ENCODE data around the gene GIT1. TPM values are rescaled to one million over a fixed set of nuclear protein-coding genes. Genes with fewer than 3 reads are reported as not detected.

Gene GIT1
- total RNA-seq, 6 donors from 2014 or later, result 34.6 to 88.4 (median 45.5) TPM

DNA sequence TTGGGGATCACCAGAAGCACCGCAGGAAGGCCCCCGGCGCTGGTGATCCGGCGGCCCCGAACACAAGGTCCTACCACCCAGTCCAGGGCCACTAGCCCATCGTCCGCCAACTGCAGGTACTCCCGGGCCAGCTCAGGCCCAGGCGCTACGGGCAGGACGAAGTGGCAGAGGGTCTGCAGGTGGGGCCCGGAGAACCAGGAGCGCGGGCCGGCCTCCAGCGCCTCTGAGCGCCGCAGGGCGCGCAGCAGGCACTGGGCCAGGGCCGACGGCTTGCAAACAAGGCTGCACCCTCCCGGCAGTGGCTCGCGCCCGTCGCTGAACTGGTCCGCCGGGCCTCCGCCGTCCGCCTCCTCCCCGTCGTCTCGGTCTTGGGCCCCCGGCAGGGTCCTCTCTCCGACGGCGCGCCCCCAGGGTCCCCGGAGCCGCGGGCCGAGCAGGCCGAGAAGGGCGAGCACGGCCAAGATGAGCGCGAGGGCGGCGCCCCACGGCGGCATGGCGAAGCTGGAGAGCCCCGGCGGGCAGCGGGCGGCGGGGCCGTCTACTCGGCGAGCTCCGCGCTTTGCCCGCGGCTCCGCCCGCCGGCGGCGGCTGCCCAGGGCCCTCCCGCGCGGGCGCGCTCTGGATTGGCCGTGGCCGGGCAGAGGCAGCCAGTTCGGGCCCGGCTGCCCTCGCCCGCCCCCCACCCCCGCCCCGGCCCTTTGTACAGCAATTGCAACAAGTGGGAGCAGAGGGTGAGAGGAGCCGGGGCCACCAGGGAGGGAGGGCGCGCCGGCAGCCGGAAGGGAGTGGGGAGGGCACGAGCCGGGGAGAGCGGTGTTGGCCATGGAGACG, 22.8 kb downstream of the GIT1 start, which contains the start of gene ABHD15:
Gene ABHD15 (minus strand): TSS at position 565 of the 831 bp plus-strand sequence. CDS start 71 bp downstream, at position 494.
- no peak for TF ChIP-seq EP300 (IDR thresholded peaks at IDR 0.05)
- peak in 2 of 4 donors; percentile 60 to 75 for TF ChIP-seq POLR2A (IDR thresholded peaks at IDR 0.05)
- TF ChIP-seq, protein P1, sequence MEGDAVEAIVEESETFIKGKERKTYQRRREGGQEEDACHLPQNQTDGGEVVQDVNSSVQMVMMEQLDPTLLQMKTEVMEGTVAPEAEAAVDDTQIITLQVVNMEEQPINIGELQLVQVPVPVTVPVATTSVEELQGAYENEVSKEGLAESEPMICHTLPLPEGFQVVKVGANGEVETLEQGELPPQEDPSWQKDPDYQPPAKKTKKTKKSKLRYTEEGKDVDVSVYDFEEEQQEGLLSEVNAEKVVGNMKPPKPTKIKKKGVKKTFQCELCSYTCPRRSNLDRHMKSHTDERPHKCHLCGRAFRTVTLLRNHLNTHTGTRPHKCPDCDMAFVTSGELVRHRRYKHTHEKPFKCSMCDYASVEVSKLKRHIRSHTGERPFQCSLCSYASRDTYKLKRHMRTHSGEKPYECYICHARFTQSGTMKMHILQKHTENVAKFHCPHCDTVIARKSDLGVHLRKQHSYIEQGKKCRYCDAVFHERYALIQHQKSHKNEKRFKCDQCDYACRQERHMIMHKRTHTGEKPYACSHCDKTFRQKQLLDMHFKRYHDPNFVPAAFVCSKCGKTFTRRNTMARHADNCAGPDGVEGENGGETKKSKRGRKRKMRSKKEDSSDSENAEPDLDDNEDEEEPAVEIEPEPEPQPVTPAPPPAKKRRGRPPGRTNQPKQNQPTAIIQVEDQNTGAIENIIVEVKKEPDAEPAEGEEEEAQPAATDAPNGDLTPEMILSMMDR (IDR thresholded peaks at IDR 0.05), result peak in 2 of 6 experiments; percentile 30 to 50
- peak; percentile 52 to 79 for TF ChIP-seq POLR2AphosphoS5 (IDR thresholded peaks at IDR 0.05)
- H3K27ac ChIP-seq, result peak within 1 kb of the TSS; percentile 84 to 93 (median 90)
- 0 to 8% methylated on average over 6 to 36 of the region's 94 CpGs for WGBS, 2 donors
- H3K4me1 ChIP-seq, result peaks cover 33 to 59% (median 40%) of the 10 kb centered on the region in 4 donors
- H3K4me3 ChIP-seq, result peak within 1 kb of the TSS; percentile 62 to 77 (median 72)
- H3K36me3 ChIP-seq, result peaks cover 0 to 7% (median 3%) of the 10 kb centered on the region in 4 donors
- ATAC-seq (ENCODE audit: low FRiP score in 2 of 2), result peak; percentile 35 to 80
- DNase-seq, result peak; percentile 83 to 96
- no peaks in the 10 kb centered on the region for H3K27me3 ChIP-seq
- no peaks in the 10 kb centered on the region for H3K9me3 ChIP-seq

DNA sequence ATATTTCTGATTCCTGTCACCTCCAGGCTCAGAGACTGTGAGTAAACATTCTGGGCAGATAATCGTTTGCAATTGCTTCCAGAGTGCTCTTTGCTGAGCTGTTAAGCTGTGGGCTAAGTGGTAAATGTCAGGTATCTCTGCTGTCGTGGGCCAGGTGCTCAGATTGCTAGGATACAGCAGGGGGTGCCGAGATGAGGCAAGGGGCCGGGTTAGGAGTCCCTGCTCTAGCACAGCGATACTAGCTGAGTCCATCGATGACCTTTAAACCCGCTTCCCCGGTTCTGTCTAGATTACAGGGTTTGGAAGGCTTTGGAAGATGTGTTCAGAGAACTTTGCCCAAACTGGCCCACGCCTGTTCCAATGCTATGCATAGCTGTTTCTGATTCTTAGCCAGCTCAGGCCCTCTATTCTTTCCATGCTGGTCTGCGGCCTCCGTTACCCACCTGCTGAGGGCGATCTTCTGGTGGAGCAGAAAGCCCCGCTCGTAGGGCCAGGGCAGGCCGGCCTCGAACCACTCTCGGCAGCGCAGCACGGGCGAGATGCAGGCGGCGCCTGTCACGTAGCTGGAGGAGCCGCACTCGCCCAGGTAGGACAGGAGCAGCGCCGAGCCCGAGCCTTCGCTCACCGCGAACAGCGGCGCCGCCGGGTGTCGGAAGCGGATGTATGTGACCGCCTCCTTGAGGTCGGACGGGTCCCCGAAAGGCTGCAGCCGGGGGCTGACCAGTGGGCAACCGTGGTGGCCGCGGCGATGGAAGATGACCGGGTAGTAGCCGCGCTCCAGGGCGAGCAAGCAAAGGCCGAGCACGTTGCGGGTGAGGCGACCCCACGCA, 23.6 kb downstream of the GIT1 start:
- TF ChIP-seq, protein P1 (IDR thresholded peaks at IDR 0.05), result no peak
- TF ChIP-seq EP300 (IDR thresholded peaks at IDR 0.05) (no peak), POLR2AphosphoS5 (IDR thresholded peaks at IDR 0.05) (no peak), POLR2A (IDR thresholded peaks at IDR 0.05) (no peak)
- DNase-seq, result peak; percentile 56 to 92
- H3K4me1 ChIP-seq, result peaks cover 36 to 65% (median 46%) of the 10 kb centered on the region in 4 donors
- peaks cover 0 to 7% (median 3%) of the 10 kb centered on the region in 4 donors for H3K36me3 ChIP-seq
- peak in 1 of 2 donors; percentile 6 for ATAC-seq (ENCODE audit: low FRiP score in 2 of 2)
- 16 to 33% methylated on average over 17 to 41 of the region's 55 CpGs for WGBS, 2 donors
- H3K9me3 ChIP-seq, result no peaks in the 10 kb centered on the region
- peak overlapping the region; percentile 62 to 77 (median 72) for H3K4me3 ChIP-seq
- H3K27me3 ChIP-seq, result no peaks in the 10 kb centered on the region
- H3K27ac ChIP-seq, result peak overlapping the region; percentile 84 to 93 (median 90)

DNA sequence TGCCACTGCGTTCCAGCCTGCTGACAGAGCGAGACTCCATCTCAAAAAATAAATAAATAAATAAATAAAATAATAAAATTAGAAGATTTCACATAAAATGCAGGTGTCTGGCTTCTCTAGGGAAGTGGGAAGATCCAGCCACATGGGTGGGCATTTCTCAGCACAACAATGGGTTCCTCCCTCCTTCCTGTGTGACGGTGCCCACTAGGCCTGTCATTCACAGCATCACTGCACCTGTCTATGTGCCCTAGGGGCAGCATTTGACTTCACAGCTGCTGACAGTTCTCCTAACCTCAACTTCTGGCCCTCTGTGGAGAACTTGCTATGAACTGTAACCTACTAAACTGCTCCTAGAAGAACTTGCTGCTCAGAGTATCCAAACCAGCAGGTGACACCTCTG, 25.6 kb downstream of the GIT1 start:
- WGBS, 2 donors, result 85 to 94% methylated on average over 3 of the region's 3 CpGs
- Histone ChIP-seq H3K27ac (no peak overlapping the region), H3K36me3 (peaks cover 0 to 7% (median 3%) of the 10 kb centered on the region in 4 donors), H3K4me1 (peaks cover 32 to 54% (median 38%) of the 10 kb centered on the region in 4 donors), H3K9me3 (no peaks in the 10 kb centered on the region), H3K4me3 (no peak overlapping the region), H3K27me3 (no peaks in the 10 kb centered on the region)
- ATAC-seq (ENCODE audit: low FRiP score in 2 of 2), result no peak
- no peak for DNase-seq
- TF ChIP-seq, protein P1 (IDR thresholded peaks at IDR 0.05), result no peak
- no peak for TF ChIP-seq EP300 (IDR thresholded peaks at IDR 0.05)
- no peak for TF ChIP-seq POLR2A (IDR thresholded peaks at IDR 0.05)
- no peak for TF ChIP-seq POLR2AphosphoS5 (IDR thresholded peaks at IDR 0.05)

DNA sequence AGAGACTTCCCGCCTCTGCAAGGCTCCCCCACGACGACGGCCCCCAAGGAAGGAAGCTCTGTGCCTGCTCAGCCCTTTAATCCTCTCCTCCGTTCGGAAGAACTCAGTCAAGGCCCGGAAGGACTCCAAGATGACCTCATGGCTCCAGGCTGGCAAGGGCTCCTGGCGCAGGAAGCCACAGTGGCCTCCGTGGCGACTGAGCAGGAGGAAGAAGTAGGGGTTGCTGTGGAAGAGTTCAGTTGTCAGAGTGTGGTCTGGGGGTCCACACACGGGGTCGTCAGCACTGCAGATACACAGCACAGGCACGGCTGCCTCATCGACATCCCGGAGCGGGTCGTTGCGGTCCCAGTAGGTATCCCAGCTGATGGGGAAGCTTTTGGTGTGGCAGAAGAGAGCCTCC, 26.8 kb downstream of the GIT1 start:
- Histone ChIP-seq H3K4me1 (peaks cover 31 to 45% (median 37%) of the 10 kb centered on the region in 4 donors), H3K36me3 (peaks cover 0 to 7% (median 3%) of the 10 kb centered on the region in 4 donors), H3K9me3 (no peaks in the 10 kb centered on the region), H3K27me3 (no peaks in the 10 kb centered on the region), H3K4me3 (no peak overlapping the region), H3K27ac (peak overlapping the region; percentile 21 to 70 (median 49))
- DNase-seq (no peak), ATAC-seq (ENCODE audit: low FRiP score in 2 of 2) (no peak)
- 76 to 77% methylated on average over 16 to 18 of the region's 18 CpGs for WGBS, 2 donors
- TF ChIP-seq POLR2AphosphoS5 (IDR thresholded peaks at IDR 0.05), result no peak
- no peak for TF ChIP-seq EP300 (IDR thresholded peaks at IDR 0.05)
- no peak for TF ChIP-seq POLR2A (IDR thresholded peaks at IDR 0.05)
- TF ChIP-seq, protein P1 (IDR thresholded peaks at IDR 0.05), result no peak
